Kidney glomerular epithelial cell (primary cell): ENCODE data around the gene ALCAM.

ENCODE experiments used
- DNase-seq: peaks from one replicate; lab custom pipeline; 2025; lab: John Stamatoyannopoulos, UW

ALCAM gene

DNA sequence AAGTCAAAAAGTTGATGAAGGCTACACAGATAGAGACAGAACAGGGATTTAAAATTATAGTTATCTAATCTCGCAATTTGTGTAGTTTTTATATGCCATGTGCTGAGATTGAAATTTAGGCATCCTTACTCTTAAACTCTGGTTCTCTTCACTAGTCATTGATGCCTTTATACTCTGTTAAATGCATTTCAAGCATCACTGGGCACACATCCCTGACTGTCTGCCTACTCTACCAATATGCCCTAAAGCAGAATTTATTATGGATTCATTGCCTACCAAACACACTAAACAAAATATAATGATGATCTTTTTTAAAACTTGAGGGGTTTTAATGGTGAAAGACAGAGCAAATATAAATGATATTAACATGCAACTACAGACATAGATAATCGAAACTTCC lies 10.3 kb upstream of the ALCAM start:
- no peak for DNase-seq

DNA sequence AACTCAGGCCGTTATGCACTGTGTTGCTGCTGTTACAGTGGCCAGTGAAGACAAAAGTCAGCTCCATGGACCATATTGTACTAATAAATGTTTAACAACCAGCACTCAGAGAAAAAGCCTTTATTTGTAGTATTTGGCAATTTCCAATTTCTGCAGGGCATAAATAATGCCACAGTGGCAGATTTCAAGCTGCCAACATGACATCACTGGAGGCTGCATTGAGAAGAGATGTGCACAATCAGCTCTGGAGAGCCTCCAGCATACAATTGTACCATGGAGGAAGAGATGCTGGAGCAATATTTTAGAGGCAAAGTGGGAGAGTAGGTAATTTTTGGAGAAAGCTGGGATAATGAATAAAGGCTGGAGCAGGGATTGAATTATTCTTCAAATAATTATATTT lies 9.7 kb upstream of the ALCAM start:
- no peak for DNase-seq

- peak; percentile 26 for DNase-seq
Observed at GRCh38 chr3:105359098-105359762, 7.5 kb upstream of the ALCAM start.

DNA sequence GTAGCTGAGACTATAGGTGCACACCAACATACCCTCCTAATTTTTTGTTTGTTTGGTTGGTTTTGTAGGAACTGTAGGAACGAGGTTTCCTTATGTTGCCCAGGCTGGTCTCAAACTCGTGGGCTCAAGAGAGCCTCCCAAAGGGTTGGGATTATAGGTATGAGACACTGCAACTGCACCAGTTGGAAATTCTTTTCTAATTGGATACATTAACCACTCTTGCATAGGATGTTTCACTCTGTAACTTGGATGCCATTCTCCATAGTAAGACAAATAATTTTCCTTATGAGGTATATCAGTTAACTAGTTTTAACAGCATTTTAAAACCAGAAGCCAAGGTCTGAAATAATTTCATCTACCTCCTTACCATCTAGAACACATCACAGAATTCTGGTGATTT lies 6.7 kb upstream of the ALCAM start:
- no peak for DNase-seq

DNA sequence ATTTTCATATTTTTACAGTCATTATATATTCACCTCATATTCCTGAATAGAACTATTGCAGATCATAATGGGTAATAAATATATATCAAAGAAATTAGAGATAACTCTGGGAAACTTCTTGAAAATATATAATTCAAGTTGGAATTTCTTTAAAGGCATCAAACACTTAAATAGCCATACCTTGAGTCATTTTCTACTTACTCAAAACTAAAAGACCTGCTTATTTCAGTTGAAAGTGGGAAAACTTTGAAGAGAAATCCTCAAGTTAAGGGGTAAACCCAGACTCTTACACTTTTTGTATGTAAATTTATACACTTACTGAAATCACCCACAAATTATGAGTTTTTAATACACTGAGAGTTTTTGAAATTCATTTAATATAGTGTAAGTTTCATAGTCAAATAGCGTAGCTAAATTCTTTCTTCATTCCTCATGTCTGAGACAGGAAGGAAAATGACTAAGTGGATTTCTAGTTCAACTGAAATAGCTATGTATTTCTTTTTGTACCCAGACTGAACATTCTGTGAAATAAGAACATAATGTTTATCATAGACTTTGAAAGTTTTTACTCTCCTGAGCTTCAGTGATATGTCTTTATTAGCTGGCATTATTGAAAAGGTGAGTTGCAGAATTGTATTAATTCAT lies 4.6 kb upstream of the ALCAM start:
- peak; percentile 43 for DNase-seq

GRCh38 chr3:105364128-105364527 lies 2.6 kb upstream of the ALCAM start:
- peak; percentile 22 for DNase-seq

DNA sequence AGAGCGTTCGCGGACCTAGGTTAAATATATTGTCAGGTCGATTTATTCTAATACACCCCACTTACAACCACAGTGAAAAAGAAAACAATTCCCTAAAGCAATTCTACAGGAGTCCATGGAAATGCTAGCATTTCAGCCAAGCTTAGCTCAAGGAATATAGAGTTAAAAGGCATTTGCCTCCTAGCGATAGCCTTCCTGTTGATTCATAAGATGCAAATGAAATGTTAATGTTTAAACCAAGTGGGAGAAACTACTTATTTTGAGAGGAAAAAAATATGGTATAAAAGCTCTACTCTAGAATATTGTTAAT lies 1.7 kb upstream of the ALCAM start:
- DNase-seq = peak; percentile 78

GRCh38 chr3:105365391-105366325 lies 1.1 kb upstream of the ALCAM start:
- peak; percentile 93 for DNase-seq

DNA sequence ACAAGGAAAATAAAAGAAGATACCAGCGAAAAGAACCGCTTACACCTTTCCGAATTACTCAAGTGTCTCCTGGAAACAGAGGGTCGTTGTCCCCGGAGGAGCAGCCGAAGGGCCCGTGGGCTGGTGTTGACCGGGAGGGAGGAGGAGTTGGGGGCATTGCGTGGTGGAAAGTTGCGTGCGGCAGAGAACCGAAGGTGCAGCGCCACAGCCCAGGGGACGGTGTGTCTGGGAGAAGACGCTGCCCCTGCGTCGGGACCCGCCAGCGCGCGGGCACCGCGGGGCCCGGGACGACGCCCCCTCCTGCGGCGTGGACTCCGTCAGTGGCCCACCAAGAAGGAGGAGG lies 325 bp downstream of the ALCAM start:
- DNase-seq = no peak

- DNase-seq = peak; percentile 68
Observed at GRCh38 chr3:105367406-105368213, 901 bp downstream of the ALCAM start.

DNA sequence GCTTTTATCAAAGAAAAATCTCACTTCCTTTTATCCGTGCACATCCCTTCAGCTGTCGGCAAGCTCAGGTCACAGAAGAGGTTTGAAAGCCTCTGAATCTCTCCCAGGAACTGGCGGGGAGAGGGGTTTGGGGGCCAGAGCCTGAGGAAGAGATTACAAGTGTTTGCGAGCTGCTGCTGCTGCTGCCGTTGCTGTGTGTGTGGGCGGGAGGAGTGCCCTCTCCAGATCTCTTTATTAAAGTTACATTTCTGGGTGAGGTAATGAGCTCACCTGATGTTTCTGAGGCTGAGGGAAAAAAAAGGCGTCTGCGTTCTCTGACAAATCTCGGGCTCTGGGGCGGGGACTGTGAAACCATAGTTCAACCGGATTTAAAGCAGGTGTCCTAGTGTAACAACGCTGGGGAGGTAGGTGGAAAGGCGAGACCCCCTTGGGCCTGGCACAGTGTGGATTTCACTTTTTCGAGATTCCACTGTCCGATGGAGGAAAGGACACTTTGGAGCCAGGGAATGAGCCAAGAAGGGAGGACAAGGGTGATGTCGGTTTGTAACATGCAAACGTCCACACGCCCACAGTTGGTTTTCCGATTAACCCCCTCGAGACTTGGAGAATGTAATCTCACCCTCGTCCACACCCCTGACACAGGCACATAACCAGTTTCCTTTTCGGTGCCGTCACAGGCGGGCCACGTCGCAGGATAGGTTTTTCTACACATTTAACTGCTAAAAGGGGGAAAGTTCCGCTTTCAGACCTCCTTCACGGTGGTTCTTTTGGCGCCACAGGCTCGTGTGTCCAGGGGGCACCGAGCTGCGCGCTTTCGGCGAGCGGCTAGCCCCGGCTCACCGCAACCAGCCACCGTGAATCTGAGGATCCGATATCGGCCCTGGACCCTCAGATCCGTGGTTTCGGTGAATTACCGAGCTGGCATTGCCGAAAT lies 2.1 kb downstream of the ALCAM start:
- DNase-seq = peak; percentile 64

- DNase-seq = peak; percentile 76
Observed at GRCh38 chr3:105369500-105370371, 3.0 kb downstream of the ALCAM start.

DNA sequence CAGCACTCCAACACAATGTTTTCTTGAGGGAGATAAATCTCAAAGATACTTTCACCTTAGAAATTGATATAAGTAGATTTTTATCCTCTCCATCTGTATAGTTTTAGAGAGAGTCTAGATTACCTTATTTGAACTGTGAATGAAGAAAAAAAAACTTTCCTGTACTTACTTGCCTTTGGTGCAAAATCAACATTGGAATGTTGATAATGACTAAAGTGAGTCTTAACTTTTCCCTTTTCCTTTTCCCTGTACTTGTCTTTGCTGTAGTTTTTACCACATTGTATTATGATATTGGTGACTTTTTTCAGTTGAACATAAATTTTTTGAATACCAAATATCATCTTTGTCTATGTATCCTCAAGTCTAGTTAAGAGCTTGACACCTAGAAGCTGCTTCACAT lies 6.7 kb downstream of the ALCAM start:
- no peak for DNase-seq

GRCh38 chr3:105375750-105376511 lies 9.2 kb downstream of the ALCAM start:
- DNase-seq = no peak

DNA sequence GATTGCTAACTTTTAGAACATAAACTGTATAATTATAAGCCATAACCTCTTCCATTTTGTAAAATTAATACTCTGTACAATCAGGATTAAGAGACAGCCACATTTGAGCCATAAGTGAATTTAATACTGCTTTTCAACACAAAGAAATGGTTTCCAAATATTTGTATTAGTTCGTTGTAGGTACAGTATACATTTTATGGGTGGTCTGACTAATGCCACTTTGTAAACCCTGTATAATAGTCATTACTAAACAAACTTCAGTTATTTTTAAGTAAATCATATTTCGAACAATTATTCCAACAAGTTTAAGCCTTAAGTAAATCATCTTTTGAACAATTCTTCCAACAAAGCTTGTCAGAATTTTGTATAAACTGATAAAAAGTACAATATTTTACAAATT lies 11.0 kb downstream of the ALCAM start:
- no peak for DNase-seq

DNA sequence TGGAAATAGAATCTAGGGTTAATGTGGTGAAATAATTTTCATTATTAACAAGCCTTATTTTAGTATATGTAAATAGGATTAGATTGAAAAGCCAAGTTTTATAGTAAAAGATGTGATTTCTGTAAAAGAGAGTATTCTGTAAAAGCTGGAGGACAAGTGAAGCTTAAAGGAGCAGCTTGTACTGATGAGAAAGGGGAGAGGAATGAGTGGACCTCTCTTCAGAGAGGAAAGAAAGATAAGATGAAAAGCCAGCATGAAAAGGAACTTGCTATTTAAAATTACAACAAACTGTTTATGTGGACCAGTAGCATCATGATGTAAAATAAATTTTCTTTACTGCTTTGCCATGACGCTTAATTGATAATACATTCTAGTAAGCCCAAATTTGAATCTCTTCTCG lies 18.5 kb downstream of the ALCAM start:
- DNase-seq = peak; percentile 25

- DNase-seq = no peak
Observed at GRCh38 chr3:105385819-105386508, 19.3 kb downstream of the ALCAM start.

DNA sequence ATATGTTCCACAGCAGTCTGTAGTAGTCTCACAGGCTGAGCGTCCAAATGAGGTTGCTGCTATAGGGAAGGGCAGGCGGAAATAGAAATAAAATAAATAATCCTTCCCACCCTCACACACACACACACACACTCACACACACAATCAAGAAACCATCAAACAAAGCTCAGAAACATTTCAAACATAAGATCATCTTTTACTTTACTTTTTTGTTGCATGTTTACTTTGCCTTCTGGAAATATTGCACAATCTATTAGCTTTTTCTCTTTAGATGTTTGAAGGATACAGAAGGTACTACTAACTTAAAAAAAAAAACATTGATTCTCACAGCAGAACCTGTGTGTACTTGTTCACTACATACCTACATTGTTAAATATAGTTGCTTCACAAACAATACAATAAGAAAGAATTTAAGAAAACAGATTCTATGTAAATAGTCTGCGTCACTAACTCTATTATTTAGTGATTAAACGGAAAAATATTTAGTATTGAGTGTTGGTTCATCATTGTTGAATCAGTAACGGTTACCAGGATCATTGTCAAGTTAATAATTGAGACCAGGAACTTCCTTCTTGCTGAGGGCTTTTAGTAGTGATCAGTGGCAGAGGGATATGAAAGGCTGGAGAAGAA lies 20.5 kb downstream of the ALCAM start:
- DNase-seq = peak; percentile 89
